Measurements from ENCODE around the gene SULT1E1. TPM values are rescaled to one million over a fixed set of nuclear protein-coding genes. Genes with fewer than 3 reads are reported as not detected.
A peak's percentile ranks its signal among the peaks of the same experiment; 100 is the strongest.

SULT1E1 gene
- total and polyA plus RNA-seq, 10 of the 15 experiments (the other 5 are each of a cell fraction or from before 2014, with no cell fraction given), result not detected

DNA sequence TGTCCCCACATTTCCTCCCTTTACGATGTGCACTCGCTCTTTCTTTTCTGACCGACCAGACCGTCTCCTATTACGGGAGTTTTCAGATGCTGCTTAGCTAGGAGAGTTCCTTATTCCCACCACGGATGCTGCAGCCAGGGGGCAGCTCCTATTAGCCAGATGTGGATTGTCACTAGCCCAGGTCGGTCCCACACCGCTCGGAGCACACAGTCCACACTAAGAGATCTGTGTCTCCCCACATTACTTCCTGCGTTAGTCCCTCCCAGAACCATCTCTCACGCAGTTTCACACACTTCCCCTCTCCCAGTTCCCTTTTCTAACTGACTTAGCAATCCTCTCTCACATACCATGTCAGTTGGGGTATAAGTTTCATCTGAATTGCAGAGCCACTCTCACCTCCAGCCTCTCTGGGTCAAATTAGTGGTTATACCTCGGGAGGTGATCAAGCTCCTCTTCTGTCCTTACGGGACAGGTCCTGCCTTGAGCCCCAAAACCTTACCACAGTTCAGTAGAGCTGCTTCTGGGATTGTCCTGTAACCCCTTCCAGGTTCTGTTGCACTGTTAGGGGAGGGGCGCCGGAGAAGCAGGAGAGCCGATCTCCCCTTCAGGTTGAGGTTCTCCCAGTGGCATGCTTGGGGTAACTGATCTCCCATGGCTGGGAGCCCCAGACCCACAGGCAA, 28.2 kb downstream of the SULT1E1 start:
- 27% methylated on average over 16 of the region's 16 CpGs for WGBS (ENCODE audit: insufficient coverage, insufficient replicate concordance, low lambda C conversion rate, missing lambda C conversion rate)
- Histone ChIP-seq H3K27ac (ENCODE audit: control insufficient read depth, insufficient read depth) (no peak overlapping the region), H3K27me3 (replicated peaks in 1 of 2; ENCODE audit: control insufficient read depth in 2 of 2, insufficient read depth in 2 of 2, low read length in 1 of 2) (no peaks in the 10 kb centered on the region), H3K36me3 (ENCODE audit: control insufficient read depth in 2 of 2, insufficient read depth in 2 of 2, low read length in 1 of 2) (no peaks in the 10 kb centered on the region), H2AFZ (ENCODE audit: control insufficient read depth, low read depth, low read length) (peak overlapping the region; percentile 81), H3K9ac (ENCODE audit: control insufficient read depth, insufficient read depth, low read length) (no peak overlapping the region), H3K4me3 (0 out of 2 replicates have a peak overlapping the region, but pooled peaks have one; percentile 33), H3K4me1 (ENCODE audit: control insufficient read depth, insufficient read depth, low read length) (peaks cover 19% of the 10 kb centered on the region), H3K9me3 (replicated peaks; ENCODE audit: control insufficient read depth, insufficient read depth, low read length) (no peaks in the 10 kb centered on the region; the same call in 2 of the 3 replicates), H3K79me2 (ENCODE audit: control insufficient read depth, insufficient read depth, low read length) (no peaks in the 10 kb centered on the region), H4K20me1 (ENCODE audit: control insufficient read depth, insufficient read depth) (no peaks in the 10 kb centered on the region), H3K4me2 (ENCODE audit: control insufficient read depth, insufficient read depth) (peak overlapping the region; percentile 49)
- in situ Hi-C loops (cut with MboI), result loop anchor here (25.0 kb wide), 1 partner anchor 1194 kb away; no protein-coding TSS in a partner anchor
- BruUV-seq (replicated peaks), result no TSS peak
- ATAC-seq, result peak; percentile 89
- ChIA-PET SMC1A (ENCODE audit: uncharacterized antibody, unreplicated experiment) (interaction anchor here (1.0 to 4.6 kb wide), 6 partner anchors 9 to 142 kb away, joined by 3 to 21 read pairs (median 4); no protein-coding TSS in a partner anchor), RAD21 (ENCODE audit: unreplicated experiment) (interaction anchor here (1.2 to 1.3 kb wide), 2 partner anchors 49 to 56 kb away, joined by 3 read pairs; no protein-coding TSS in a partner anchor), CTCF (interaction anchor here (0.6 to 3.3 kb wide), 6 partner anchors 8 to 632 kb away, joined by 3 to 15 read pairs (median 4); no protein-coding TSS in a partner anchor), POLR2A (no interaction called here)
- DNase-seq (ENCODE audit: low read depth, low spot score), result peak; percentile 59
- FAIRE-seq, result peak; percentile 87
- intact Hi-C loops (cut with micrococcal nuclease; ENCODE audit: unreplicated experiment), result no loop called here
- TF ChIP-seq, protein P1, sequence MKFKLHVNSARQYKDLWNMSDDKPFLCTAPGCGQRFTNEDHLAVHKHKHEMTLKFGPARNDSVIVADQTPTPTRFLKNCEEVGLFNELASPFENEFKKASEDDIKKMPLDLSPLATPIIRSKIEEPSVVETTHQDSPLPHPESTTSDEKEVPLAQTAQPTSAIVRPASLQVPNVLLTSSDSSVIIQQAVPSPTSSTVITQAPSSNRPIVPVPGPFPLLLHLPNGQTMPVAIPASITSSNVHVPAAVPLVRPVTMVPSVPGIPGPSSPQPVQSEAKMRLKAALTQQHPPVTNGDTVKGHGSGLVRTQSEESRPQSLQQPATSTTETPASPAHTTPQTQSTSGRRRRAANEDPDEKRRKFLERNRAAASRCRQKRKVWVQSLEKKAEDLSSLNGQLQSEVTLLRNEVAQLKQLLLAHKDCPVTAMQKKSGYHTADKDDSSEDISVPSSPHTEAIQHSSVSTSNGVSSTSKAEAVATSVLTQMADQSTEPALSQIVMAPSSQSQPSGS (IDR thresholded peaks at IDR 0.05; ENCODE audit: low read length), result no peak; the same call in 1 of the 2 replicates
- TF ChIP-seq SPI1 (IDR thresholded peaks at IDR 0.05; ENCODE audit: borderline replicate concordance, insufficient read depth, low read depth, low read length) (peak; percentile 97), WRNIP1 (IDR thresholded peaks at IDR 0.05; ENCODE audit: borderline replicate concordance, low read depth, low read length) (no peak), ZNF622 (IDR thresholded peaks at IDR 0.05) (no peak), FOXK2 (IDR thresholded peaks at IDR 0.05) (no peak), CBX5 (IDR thresholded peaks at IDR 0.05; ENCODE audit: low read depth) (0 out of 2 replicates have a peak, but pooled peaks have one; percentile 36), NFYB (IDR thresholded peaks at IDR 0.05; ENCODE audit: insufficient read depth, low read depth, low read length) (no peak), ZNF274 (IDR thresholded peaks at IDR 0.05; ENCODE audit: insufficient read depth, insufficient read length) (no peak)
- TF ChIP-seq, protein P2, sequence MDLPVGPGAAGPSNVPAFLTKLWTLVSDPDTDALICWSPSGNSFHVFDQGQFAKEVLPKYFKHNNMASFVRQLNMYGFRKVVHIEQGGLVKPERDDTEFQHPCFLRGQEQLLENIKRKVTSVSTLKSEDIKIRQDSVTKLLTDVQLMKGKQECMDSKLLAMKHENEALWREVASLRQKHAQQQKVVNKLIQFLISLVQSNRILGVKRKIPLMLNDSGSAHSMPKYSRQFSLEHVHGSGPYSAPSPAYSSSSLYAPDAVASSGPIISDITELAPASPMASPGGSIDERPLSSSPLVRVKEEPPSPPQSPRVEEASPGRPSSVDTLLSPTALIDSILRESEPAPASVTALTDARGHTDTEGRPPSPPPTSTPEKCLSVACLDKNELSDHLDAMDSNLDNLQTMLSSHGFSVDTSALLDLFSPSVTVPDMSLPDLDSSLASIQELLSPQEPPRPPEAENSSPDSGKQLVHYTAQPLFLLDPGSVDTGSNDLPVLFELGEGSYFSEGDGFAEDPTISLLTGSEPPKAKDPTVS (IDR thresholded peaks at IDR 0.05; ENCODE audit: low read depth, low read length), result no peak
- TF ChIP-seq, protein P3, sequence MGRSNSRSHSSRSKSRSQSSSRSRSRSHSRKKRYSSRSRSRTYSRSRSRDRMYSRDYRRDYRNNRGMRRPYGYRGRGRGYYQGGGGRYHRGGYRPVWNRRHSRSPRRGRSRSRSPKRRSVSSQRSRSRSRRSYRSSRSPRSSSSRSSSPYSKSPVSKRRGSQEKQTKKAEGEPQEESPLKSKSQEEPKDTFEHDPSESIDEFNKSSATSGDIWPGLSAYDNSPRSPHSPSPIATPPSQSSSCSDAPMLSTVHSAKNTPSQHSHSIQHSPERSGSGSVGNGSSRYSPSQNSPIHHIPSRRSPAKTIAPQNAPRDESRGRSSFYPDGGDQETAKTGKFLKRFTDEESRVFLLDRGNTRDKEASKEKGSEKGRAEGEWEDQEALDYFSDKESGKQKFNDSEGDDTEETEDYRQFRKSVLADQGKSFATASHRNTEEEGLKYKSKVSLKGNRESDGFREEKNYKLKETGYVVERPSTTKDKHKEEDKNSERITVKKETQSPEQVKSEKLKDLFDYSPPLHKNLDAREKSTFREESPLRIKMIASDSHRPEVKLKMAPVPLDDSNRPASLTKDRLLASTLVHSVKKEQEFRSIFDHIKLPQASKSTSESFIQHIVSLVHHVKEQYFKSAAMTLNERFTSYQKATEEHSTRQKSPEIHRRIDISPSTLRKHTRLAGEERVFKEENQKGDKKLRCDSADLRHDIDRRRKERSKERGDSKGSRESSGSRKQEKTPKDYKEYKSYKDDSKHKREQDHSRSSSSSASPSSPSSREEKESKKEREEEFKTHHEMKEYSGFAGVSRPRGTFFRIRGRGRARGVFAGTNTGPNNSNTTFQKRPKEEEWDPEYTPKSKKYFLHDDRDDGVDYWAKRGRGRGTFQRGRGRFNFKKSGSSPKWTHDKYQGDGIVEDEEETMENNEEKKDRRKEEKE (IDR thresholded peaks at IDR 0.05), result no peak
- TF ChIP-seq, protein P4, sequence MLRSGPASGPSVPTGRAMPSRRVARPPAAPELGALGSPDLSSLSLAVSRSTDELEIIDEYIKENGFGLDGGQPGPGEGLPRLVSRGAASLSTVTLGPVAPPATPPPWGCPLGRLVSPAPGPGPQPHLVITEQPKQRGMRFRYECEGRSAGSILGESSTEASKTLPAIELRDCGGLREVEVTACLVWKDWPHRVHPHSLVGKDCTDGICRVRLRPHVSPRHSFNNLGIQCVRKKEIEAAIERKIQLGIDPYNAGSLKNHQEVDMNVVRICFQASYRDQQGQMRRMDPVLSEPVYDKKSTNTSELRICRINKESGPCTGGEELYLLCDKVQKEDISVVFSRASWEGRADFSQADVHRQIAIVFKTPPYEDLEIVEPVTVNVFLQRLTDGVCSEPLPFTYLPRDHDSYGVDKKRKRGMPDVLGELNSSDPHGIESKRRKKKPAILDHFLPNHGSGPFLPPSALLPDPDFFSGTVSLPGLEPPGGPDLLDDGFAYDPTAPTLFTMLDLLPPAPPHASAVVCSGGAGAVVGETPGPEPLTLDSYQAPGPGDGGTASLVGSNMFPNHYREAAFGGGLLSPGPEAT (IDR thresholded peaks at IDR 0.05; ENCODE audit: low read depth), result no peak

Measured in GM12878 (cell line).